Measurements from ENCODE around the gene CCDC88C. TPM values are rescaled to one million over a fixed set of nuclear protein-coding genes. Genes with fewer than 3 reads are reported as not detected.

The CCDC88C gene
- total RNA-seq, 1 experiment from 2014 or later: 21.3 TPM

- Histone ChIP-seq H3K4me3 (ENCODE audit: low read depth in 2 of 2, low read length in 2 of 2) (no peak overlapping the region), H3K27ac (ENCODE audit: low read length) (no peak overlapping the region), H3K4me1 (ENCODE audit: control insufficient read depth, insufficient read depth, low read length) (no peaks in the 10 kb centered on the region), H3K27me3 (ENCODE audit: control insufficient read depth, insufficient read depth, low read length) (no peaks in the 10 kb centered on the region), H3K36me3 (ENCODE audit: control insufficient read depth, insufficient read depth, low read length) (no peaks in the 10 kb centered on the region), H3K9me3 (ENCODE audit: control insufficient read depth, insufficient read depth, low read depth, low read length) (no peaks in the 10 kb centered on the region)
- intact Hi-C loops (cut with micrococcal nuclease; ENCODE audit: unreplicated experiment): no loop called here
- in situ Hi-C loops (cut with HindIII; ENCODE audit: low pct_unique_long_range_greater_than_20kb, low sequenced_read_pairs): no loop called here
- ChIA-PET POLR2A (no interaction called here), CTCF (no interaction called here)
- DNase-seq (ENCODE audit: low read depth, low spot score): no peak
- no peak for ATAC-seq
- no TSS peak for BruUV-seq (replicated peaks)
- TF ChIP-seq POLR2AphosphoS5 (IDR thresholded peaks at IDR 0.05; ENCODE audit: low read depth, low read length) (no peak), TCF7L2 (IDR thresholded peaks at IDR 0.05; ENCODE audit: low read depth, low read length) (no peak)
Measured at GRCh38 chr14:91295851-91296796, 121.5 kb downstream of the CCDC88C start.

- no peak for TF ChIP-seq SIN3A (IDR thresholded peaks at IDR 0.05; ENCODE audit: borderline replicate concordance, insufficient read depth, low read depth, low read length)
- no peak for TF ChIP-seq POLR2AphosphoS5 (IDR thresholded peaks at IDR 0.05; ENCODE audit: low read depth, low read length)
- TF ChIP-seq TCF7L2 (IDR thresholded peaks at IDR 0.05; ENCODE audit: low read depth, low read length): no peak
- no peak for TF ChIP-seq REST (IDR thresholded peaks at IDR 0.05; ENCODE audit: insufficient read depth in 1 of 2, low read depth in 2 of 2, low read length in 1 of 2)
- TF ChIP-seq CTCF (IDR thresholded peaks at IDR 0.05): no peak
- intact Hi-C loops (cut with micrococcal nuclease; ENCODE audit: unreplicated experiment) (no loop called here), in situ Hi-C loops (cut with HindIII; ENCODE audit: low pct_unique_long_range_greater_than_20kb, low sequenced_read_pairs) (no loop called here)
- DNase-seq (ENCODE audit: low read depth, low spot score): no peak
- Histone ChIP-seq H3K27ac (ENCODE audit: low read length) (no peak overlapping the region), H3K4me3 (ENCODE audit: low read depth in 2 of 2, low read length in 2 of 2) (no peak overlapping the region), H3K27me3 (ENCODE audit: control insufficient read depth, insufficient read depth, low read length) (no peaks in the 10 kb centered on the region), H3K4me1 (ENCODE audit: control insufficient read depth, insufficient read depth, low read length) (no peaks in the 10 kb centered on the region), H3K36me3 (ENCODE audit: control insufficient read depth, insufficient read depth, low read length) (no peaks in the 10 kb centered on the region), H3K9me3 (ENCODE audit: control insufficient read depth, insufficient read depth, low read depth, low read length) (no peaks in the 10 kb centered on the region)
- ChIA-PET POLR2A (no interaction called here), CTCF (no interaction called here)
- no peak for ATAC-seq
- BruUV-seq (replicated peaks): no TSS peak
Measured at GRCh38 chr14:91295276-91295845, 122.3 kb downstream of the CCDC88C start.

GRCh38 chr14:91294153-91294552, 123.5 kb downstream of the CCDC88C start:
- ChIA-PET POLR2A (no interaction called here), CTCF (interaction anchor here (0.5 kb wide), 1 partner anchor 121 kb away, joined by 5 read pairs; no protein-coding TSS in a partner anchor)
- H3K9me3 ChIP-seq (ENCODE audit: control insufficient read depth, insufficient read depth, low read depth, low read length): no peaks in the 10 kb centered on the region
- in situ Hi-C loops (cut with HindIII; ENCODE audit: low pct_unique_long_range_greater_than_20kb, low sequenced_read_pairs): no loop called here
- H3K4me3 ChIP-seq (ENCODE audit: low read depth in 2 of 2, low read length in 2 of 2): no peak overlapping the region
- H3K27ac ChIP-seq (ENCODE audit: low read length): no peak overlapping the region
- DNase-seq (ENCODE audit: low read depth, low spot score) (no peak), ATAC-seq (no peak)
- no TSS peak for BruUV-seq (replicated peaks)
- TF ChIP-seq CTCF (IDR thresholded peaks at IDR 0.05) (no peak), POLR2AphosphoS5 (IDR thresholded peaks at IDR 0.05; ENCODE audit: low read depth, low read length) (no peak), REST (IDR thresholded peaks at IDR 0.05; ENCODE audit: insufficient read depth in 1 of 2, low read depth in 2 of 2, low read length in 1 of 2) (no peak), TCF7L2 (IDR thresholded peaks at IDR 0.05; ENCODE audit: low read depth, low read length) (no peak), SIN3A (IDR thresholded peaks at IDR 0.05; ENCODE audit: borderline replicate concordance, insufficient read depth, low read depth, low read length) (no peak)
- no peaks in the 10 kb centered on the region for H3K4me1 ChIP-seq (ENCODE audit: control insufficient read depth, insufficient read depth, low read length)
- H3K36me3 ChIP-seq (ENCODE audit: control insufficient read depth, insufficient read depth, low read length): no peaks in the 10 kb centered on the region
- intact Hi-C loops (cut with micrococcal nuclease; ENCODE audit: unreplicated experiment): no loop called here
- no peaks in the 10 kb centered on the region for H3K27me3 ChIP-seq (ENCODE audit: control insufficient read depth, insufficient read depth, low read length)
